HCT116 (cell line): ENCODE results near the gene SNN. TPM values are rescaled to one million over a fixed set of nuclear protein-coding genes. Genes with fewer than 3 reads are reported as not detected.

Experiments
- ATAC-seq: fragments of 200-7000 bp; cut with Tn5 transposase; 2 replicates; pipeline ENCODE4 v1.9.1; 2020; ENCODE audit warnings: mild to moderate bottlenecking, moderate library complexity
- BruUV-seq: library from RNA; stranded (reverse); fragments of 400-500 nt; replicated peaks from 2 replicates; lab custom pipeline; 2021; lab: Mats Ljungman, UMichigan
- CTCF ChIA-PET: fragments of 300-600 bp; sonication (Branson Sonifier 250); formaldehyde crosslinking; loops from one replicate; lab custom pipeline; 2021; ENCODE audit warnings: antibody characterized with exemption; lab: Charles Lee
- POLR2A ChIA-PET: fragments of 300-600, 350-600 bp; sonication (Branson Sonifier 250); formaldehyde crosslinking; loops from one replicate; lab custom pipeline; 2021; ENCODE audit warnings: antibody characterized with exemption; lab: Charles Lee
- RAD21 ChIA-PET, 2 experiments: fragments of 300-600 bp; sonication (Branson Sonifier 250); formaldehyde crosslinking; loops; one replicate each; lab custom pipeline; 2023; ENCODE audit warnings: low total read pairs in 2 of 2; ENCODE audit not compliant: uncharacterized antibody in 2 of 2, unreplicated experiment in 2 of 2, low non-redundant PET in 1 of 2; lab: Charles Lee
- DNase-seq: peaks from one replicate; pipeline ENCODE4 v3.0.0-alpha.2; 2010; ENCODE audit warnings: low read depth, low spot score
- H2AFZ ChIP-seq: fragments of 200-600 bp; shearing (Covaris generic), sonication (generic); 2 replicates; pipeline ENCODE4 v1.6.1; 2017; ENCODE audit warnings: low read depth, mixed run types, mixed read lengths, antibody characterized with exemption, low read length; ENCODE audit not compliant: poor library complexity, severe bottlenecking
- H3K27ac ChIP-seq: 2 replicates; pipeline ENCODE4 v1.5.1; 2012; ENCODE audit warnings: low read depth, low read length
- H3K27me3 ChIP-seq: fragments of 200-600 bp; sonication (generic); 2 replicates; pipeline ENCODE4 v1.6.1; 2016; ENCODE audit warnings: mixed run types, low read length, mixed read lengths; ENCODE audit not compliant: insufficient read depth
- H3K36me3 ChIP-seq, 2 experiments: fragments of 200-500 bp in 1 of 2; fragments of 200-600 bp in 1 of 2; sonication (Bioruptor generic) in 1 of 2; sonication (generic) in 1 of 2; 2 replicates each; pipeline versions ENCODE4 v1.5.1 to v1.6.1; 2014 to 2016; ENCODE audit warnings: low read length in 2 of 2, inconsistent platforms in 1 of 2, mixed read lengths in 1 of 2, mixed run types in 1 of 2; ENCODE audit not compliant: insufficient read depth in 2 of 2, control insufficient read depth in 1 of 2
- H3K4me1 ChIP-seq, 2 experiments: fragments of 200-600 bp in 1 of 2; sonication (generic) in 1 of 2; 2 replicates each; pipeline versions ENCODE4 v1.5.1 to v1.6.1; 2012 to 2017; ENCODE audit warnings: low read length in 2 of 2, inconsistent platforms in 1 of 2, mild to moderate bottlenecking in 1 of 2, mixed read lengths in 1 of 2, mixed run types in 1 of 2, moderate library complexity in 1 of 2; ENCODE audit not compliant: insufficient read depth in 2 of 2, control insufficient read depth in 1 of 2
- H3K4me2 ChIP-seq: fragments of 200-600 bp; sonication (generic); 2 replicates; pipeline ENCODE4 v1.6.1; 2017; ENCODE audit warnings: mixed run types, low read length, mixed read lengths
- H3K4me3 ChIP-seq, 2 experiments: fragments of 200-600 bp in 1 of 2; sonication (generic) in 1 of 2; replicated peaks in 1 of 2; 2 replicates each; pipeline ENCODE4 v1.5.1; 2011 to 2016; ENCODE audit warnings: low read length in 2 of 2, control low read depth in 1 of 2, low read depth in 1 of 2, mild to moderate bottlenecking in 1 of 2, mixed read lengths in 1 of 2, mixed run types in 1 of 2
- H3K79me2 ChIP-seq: fragments of 200-600 bp; sonication (generic); 2 replicates; pipeline ENCODE4 v1.6.1; 2017; ENCODE audit warnings: mild to moderate bottlenecking, mixed run types, low read length, moderate library complexity, mixed read lengths; ENCODE audit not compliant: insufficient read depth
- H3K9ac ChIP-seq: fragments of 200-600 bp; sonication (generic); 2 replicates; pipeline ENCODE4 v1.6.1; 2016; ENCODE audit warnings: low read length, mixed read lengths
- H3K9me2 ChIP-seq: fragments of 200-600 bp; sonication (generic), shearing (Covaris generic); 2 replicates; pipeline ENCODE4 v1.6.1; 2017; ENCODE audit warnings: mixed run types, mild to moderate bottlenecking, moderate library complexity; ENCODE audit not compliant: insufficient read depth
- H3K9me3 ChIP-seq, 2 experiments: fragments of 200-500 bp in 1 of 2; fragments of 200-600 bp in 1 of 2; sonication (Bioruptor generic) in 1 of 2; sonication (generic) in 1 of 2; 2 replicates each; pipeline ENCODE4 v1.6.1; 2014 to 2017; ENCODE audit warnings: low read length in 2 of 2, mixed read lengths in 2 of 2, inconsistent platforms in 1 of 2, low read depth in 1 of 2, mild to moderate bottlenecking in 1 of 2, mixed run types in 1 of 2, moderate library complexity in 1 of 2; ENCODE audit not compliant: control insufficient read depth in 1 of 2, insufficient read depth in 1 of 2
- H4K20me1 ChIP-seq: fragments of 200-600 bp; sonication (generic), shearing (Covaris generic); 2 replicates; pipeline ENCODE4 v1.6.1; 2017; ENCODE audit warnings: mixed run types, mild to moderate bottlenecking, moderate library complexity; ENCODE audit not compliant: insufficient read depth
- ATF3 ChIP-seq: IDR thresholded peaks from 2 replicates; pipeline ENCODE4 v1.6.1; 2012
- EGR1 ChIP-seq: IDR thresholded peaks from 2 replicates; pipeline ENCODE4 v1.6.1; 2012; ENCODE audit warnings: low read depth
- FOSL1 ChIP-seq: IDR thresholded peaks from 2 replicates; pipeline ENCODE4 v1.6.1; 2012; ENCODE audit warnings: low read depth
- POLR2AphosphoS5 ChIP-seq: IDR thresholded peaks from 2 replicates; pipeline ENCODE4 v1.6.1; 2011; ENCODE audit warnings: mild to moderate bottlenecking, low read depth, low read length, moderate library complexity
- REST ChIP-seq: IDR thresholded peaks from 2 replicates; pipeline ENCODE4 v1.6.1; 2012; ENCODE audit warnings: low read depth
- SIN3A ChIP-seq: IDR thresholded peaks from 2 replicates; pipeline ENCODE4 v1.6.1; 2012; ENCODE audit warnings: low read depth
- SP1 ChIP-seq: IDR thresholded peaks from 2 replicates; pipeline ENCODE4 v1.6.1; 2012; ENCODE audit warnings: low read depth
- SRF ChIP-seq: IDR thresholded peaks from 2 replicates; pipeline ENCODE4 v1.6.1; 2012; ENCODE audit warnings: low read depth
- TCF7L2 ChIP-seq: IDR thresholded peaks from 2 replicates; pipeline ENCODE4 v1.7.0; 2011; ENCODE audit warnings: borderline replicate concordance, inconsistent platforms; ENCODE audit not compliant: insufficient read depth, insufficient read length; ENCODE audit errors: extremely low read depth
- ZNF274 ChIP-seq: fragments of 200-500 bp; sonication (Bioruptor generic); IDR thresholded peaks from 2 replicates; pipeline ENCODE4 v1.6.1; 2014; ENCODE audit warnings: mild to moderate bottlenecking, low read depth, low read length, inconsistent platforms
- intact Hi-C: fragments of 100-400 bp; cut with micrococcal nuclease; formaldehyde crosslinking; loops from 2 replicates; pipeline ENCODE4 v1.10.0; 2022
- total RNA-seq: library from RNA; stranded (reverse); gene quantifications from one replicate; pipeline ENCODE4 v1.2.1, GENCODE V29; 2021; ENCODE audit not compliant: unreplicated experiment
- TF ChIP-seq, protein P1 (sequence below), 3 experiments: fragments of 200-600 bp in 1 of 3; sonication (generic) in 1 of 3; IDR thresholded peaks in 2 of 3; conservative IDR thresholded peaks in 1 of 3; 2 replicates each; pipeline ENCODE4 v1.5.1; 2012 to 2017; ENCODE audit warnings: low read depth in 2 of 3, low read length in 2 of 3, antibody characterized with exemption in 1 of 3, borderline replicate concordance in 1 of 3, control low read depth in 1 of 3, mild to moderate bottlenecking in 1 of 3, mixed read lengths in 1 of 3, mixed run types in 1 of 3, moderate library complexity in 1 of 3; ENCODE audit not compliant: insufficient read depth in 1 of 3

Gene SNN
- total RNA-seq, 1 experiment from 2014 or later, result 12.2 TPM

GRCh38 chr16:11722468-11722808 lies 54.2 kb downstream of the SNN start:
- peaks cover 8% of the 10 kb centered on the region; the same call in 1 of the 2 replicates for H3K79me2 ChIP-seq
- H3K36me3 ChIP-seq, result peaks cover 23 to 35% of the 10 kb centered on the region in 2 experiments; a peak in 3 of 4 replicates
- ATAC-seq, result no peak
- H3K27me3 ChIP-seq, result no peaks in the 10 kb centered on the region
- POLR2A ChIA-PET, result interaction anchor here (1.1 kb wide), 1 partner anchor 20 kb away, joined by 3 read pairs; the partner anchor contains the start of gene TXNDC11
- H3K9ac ChIP-seq, result no peak overlapping the region
- H3K27ac ChIP-seq, result no peak overlapping the region
- H3K9me2 ChIP-seq, result no peaks in the 10 kb centered on the region
- CTCF ChIA-PET, result interaction anchor here (1.0 kb wide), 1 partner anchor 8 kb away, joined by 3 read pairs; no protein-coding TSS in a partner anchor
- TF ChIP-seq SP1 (no peak), SIN3A (no peak), POLR2AphosphoS5 (no peak), REST (no peak), ATF3 (no peak), SRF (no peak), ZNF274 (no peak), TCF7L2 (no peak), FOSL1 (no peak), EGR1 (no peak)
- TF ChIP-seq, protein P1, sequence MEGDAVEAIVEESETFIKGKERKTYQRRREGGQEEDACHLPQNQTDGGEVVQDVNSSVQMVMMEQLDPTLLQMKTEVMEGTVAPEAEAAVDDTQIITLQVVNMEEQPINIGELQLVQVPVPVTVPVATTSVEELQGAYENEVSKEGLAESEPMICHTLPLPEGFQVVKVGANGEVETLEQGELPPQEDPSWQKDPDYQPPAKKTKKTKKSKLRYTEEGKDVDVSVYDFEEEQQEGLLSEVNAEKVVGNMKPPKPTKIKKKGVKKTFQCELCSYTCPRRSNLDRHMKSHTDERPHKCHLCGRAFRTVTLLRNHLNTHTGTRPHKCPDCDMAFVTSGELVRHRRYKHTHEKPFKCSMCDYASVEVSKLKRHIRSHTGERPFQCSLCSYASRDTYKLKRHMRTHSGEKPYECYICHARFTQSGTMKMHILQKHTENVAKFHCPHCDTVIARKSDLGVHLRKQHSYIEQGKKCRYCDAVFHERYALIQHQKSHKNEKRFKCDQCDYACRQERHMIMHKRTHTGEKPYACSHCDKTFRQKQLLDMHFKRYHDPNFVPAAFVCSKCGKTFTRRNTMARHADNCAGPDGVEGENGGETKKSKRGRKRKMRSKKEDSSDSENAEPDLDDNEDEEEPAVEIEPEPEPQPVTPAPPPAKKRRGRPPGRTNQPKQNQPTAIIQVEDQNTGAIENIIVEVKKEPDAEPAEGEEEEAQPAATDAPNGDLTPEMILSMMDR (IDR thresholded peaks at IDR 0.05 in 2 of 3, conservative IDR thresholded peaks at IDR 0.05 in 1 of 3; ENCODE audit: borderline replicate concordance in 1 of 3, insufficient read depth in 1 of 3, low read depth in 2 of 3, low read length in 2 of 3), result no peak
- intact Hi-C loops, result no loop called here
- no peaks in the 10 kb centered on the region for H4K20me1 ChIP-seq
- no peak for DNase-seq
- RAD21 ChIA-PET, result no interaction called here
- no peak overlapping the region for H3K4me2 ChIP-seq
- H3K4me3 ChIP-seq, result no peak overlapping the region
- no peaks in the 10 kb centered on the region for H3K9me3 ChIP-seq
- H2AFZ ChIP-seq, result no peak overlapping the region
- no peaks in the 10 kb centered on the region for H3K4me1 ChIP-seq
- BruUV-seq, result no TSS peak
